ENCODE results near the gene STAT1. TPM values are rescaled to one million over a fixed set of nuclear protein-coding genes. Genes with fewer than 3 reads are reported as not detected.

STAT1 gene
- total and polyA plus RNA-seq, 2 donors (not counting 1 experiment from before 2014, with no cell fraction given), result 128 to 171 TPM

DNA sequence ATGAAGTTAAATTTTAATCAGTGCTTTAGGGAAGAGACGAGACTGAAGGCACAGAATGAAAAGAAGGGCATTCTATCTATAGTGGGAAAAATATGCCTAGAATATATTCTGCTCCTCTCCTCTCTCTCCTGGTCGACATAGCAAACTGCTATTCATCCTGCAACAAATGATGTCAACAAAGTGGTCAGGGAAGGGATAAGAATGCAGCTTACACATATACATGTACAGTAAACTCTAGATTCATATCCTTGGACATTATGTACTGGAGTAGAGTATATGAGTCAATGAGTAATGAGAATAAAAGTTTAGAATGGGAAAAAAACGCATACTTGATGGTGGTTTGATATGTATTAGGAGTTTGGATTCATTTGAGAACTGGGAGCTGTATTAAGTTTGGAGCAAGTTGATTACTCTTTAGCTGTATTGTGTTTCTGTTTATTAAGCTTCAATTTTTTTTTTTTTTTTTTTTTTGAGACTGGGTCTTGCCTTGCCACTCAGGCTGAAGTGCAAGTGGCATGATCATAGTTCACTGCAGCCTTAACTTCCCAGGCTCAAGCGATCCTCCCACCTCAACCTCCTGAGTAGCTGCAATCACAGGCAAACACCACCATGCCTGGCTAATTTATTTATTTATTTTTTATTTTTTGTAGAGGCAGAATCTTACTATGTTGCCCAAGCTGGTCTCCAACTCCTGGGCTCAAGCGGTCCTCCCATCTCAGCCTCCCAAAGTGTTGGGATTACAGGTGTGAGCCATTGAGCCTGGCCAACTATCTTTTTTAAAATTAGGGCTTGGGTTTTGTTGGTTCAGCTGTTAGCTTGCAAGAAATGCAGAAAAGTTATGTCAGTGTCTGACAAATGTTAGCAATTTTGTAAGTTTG is 53.8 kb downstream of the STAT1 start:
- Histone ChIP-seq H3K4me1 (ENCODE audit: control insufficient read depth, extremely low read depth, insufficient read depth, low read length) (no peaks in the 10 kb centered on the region), H3K27me3 (ENCODE audit: control insufficient read depth, insufficient read depth, low read length) (no peaks in the 10 kb centered on the region), H3K27ac (ENCODE audit: insufficient read depth, low read length) (no peak overlapping the region), H3K4me2 (ENCODE audit: extremely low read depth, insufficient read depth, low read length) (no peak overlapping the region), H3K79me2 (ENCODE audit: control insufficient read depth, insufficient read depth, low read length) (no peaks in the 10 kb centered on the region), H3K9me3 (ENCODE audit: control insufficient read depth, insufficient read depth, low read depth, low read length) (no peaks in the 10 kb centered on the region), H4K20me1 (ENCODE audit: control insufficient read depth, extremely low read depth, insufficient read depth, low read length) (no peaks in the 10 kb centered on the region), H3K9ac (ENCODE audit: insufficient read depth, low read length) (no peak overlapping the region), H2AFZ (ENCODE audit: low read length) (no peak overlapping the region), H3K36me3 (ENCODE audit: control insufficient read depth, insufficient read depth, low read length) (no peaks in the 10 kb centered on the region), H3K4me3 (replicated peaks in 1 of 4; ENCODE audit: control extremely low read depth in 1 of 4, insufficient read depth in 1 of 4, low read depth in 3 of 4, low read length in 4 of 4) (no peak overlapping the region)
- TF ChIP-seq, protein P1, sequence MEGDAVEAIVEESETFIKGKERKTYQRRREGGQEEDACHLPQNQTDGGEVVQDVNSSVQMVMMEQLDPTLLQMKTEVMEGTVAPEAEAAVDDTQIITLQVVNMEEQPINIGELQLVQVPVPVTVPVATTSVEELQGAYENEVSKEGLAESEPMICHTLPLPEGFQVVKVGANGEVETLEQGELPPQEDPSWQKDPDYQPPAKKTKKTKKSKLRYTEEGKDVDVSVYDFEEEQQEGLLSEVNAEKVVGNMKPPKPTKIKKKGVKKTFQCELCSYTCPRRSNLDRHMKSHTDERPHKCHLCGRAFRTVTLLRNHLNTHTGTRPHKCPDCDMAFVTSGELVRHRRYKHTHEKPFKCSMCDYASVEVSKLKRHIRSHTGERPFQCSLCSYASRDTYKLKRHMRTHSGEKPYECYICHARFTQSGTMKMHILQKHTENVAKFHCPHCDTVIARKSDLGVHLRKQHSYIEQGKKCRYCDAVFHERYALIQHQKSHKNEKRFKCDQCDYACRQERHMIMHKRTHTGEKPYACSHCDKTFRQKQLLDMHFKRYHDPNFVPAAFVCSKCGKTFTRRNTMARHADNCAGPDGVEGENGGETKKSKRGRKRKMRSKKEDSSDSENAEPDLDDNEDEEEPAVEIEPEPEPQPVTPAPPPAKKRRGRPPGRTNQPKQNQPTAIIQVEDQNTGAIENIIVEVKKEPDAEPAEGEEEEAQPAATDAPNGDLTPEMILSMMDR (conservative IDR thresholded peaks at IDR 0.05 in 1 of 2, IDR thresholded peaks at IDR 0.05 in 1 of 2; ENCODE audit: low read depth in 1 of 2, low read length in 2 of 2), result no peak
- TF ChIP-seq EZH2 (IDR thresholded peaks at IDR 0.05; ENCODE audit: low read length, missing control alignments), result no peak
- peak in 1 of 2 donors; percentile 43 for DNase-seq (ENCODE audit: low read depth in 2 of 2)

DNA sequence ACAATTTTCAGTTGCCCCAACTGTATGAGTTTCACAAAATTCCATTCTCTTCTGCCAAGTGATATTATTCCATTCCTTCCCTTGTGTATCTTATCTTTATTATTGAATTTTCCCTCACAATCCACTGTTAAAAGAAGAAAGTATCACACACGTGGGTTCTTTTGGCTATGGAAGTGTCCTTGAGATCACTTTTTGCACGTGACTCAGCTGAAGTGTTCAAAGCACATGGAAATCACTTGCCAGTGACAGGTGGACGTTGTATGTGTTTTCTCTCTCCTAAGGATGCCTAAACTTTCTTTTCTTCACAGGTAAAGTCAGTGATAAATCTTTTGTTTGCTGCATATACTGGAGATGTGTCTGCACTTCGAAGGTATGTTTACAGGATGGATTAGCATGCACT is 60.7 kb downstream of the STAT1 start:
- no peak for TF ChIP-seq EZH2 (IDR thresholded peaks at IDR 0.05; ENCODE audit: low read length, missing control alignments)
- TF ChIP-seq, protein P1 (conservative IDR thresholded peaks at IDR 0.05 in 1 of 2, IDR thresholded peaks at IDR 0.05 in 1 of 2; ENCODE audit: low read depth in 1 of 2, low read length in 2 of 2), result no peak
- no peaks in the 10 kb centered on the region for H3K79me2 ChIP-seq (ENCODE audit: control insufficient read depth, insufficient read depth, low read length)
- no peaks in the 10 kb centered on the region for H3K9me3 ChIP-seq (ENCODE audit: control insufficient read depth, insufficient read depth, low read depth, low read length)
- H3K36me3 ChIP-seq (ENCODE audit: control insufficient read depth, insufficient read depth, low read length), result no peaks in the 10 kb centered on the region
- no peak for DNase-seq (ENCODE audit: low read depth in 2 of 2)
- H3K9ac ChIP-seq (ENCODE audit: insufficient read depth, low read length), result no peak overlapping the region
- H3K27ac ChIP-seq (ENCODE audit: insufficient read depth, low read length), result no peak overlapping the region
- no peak overlapping the region for H2AFZ ChIP-seq (ENCODE audit: low read length)
- H4K20me1 ChIP-seq (ENCODE audit: control insufficient read depth, extremely low read depth, insufficient read depth, low read length), result no peaks in the 10 kb centered on the region
- H3K27me3 ChIP-seq (ENCODE audit: control insufficient read depth, insufficient read depth, low read length), result no peaks in the 10 kb centered on the region
- H3K4me3 ChIP-seq (replicated peaks in 1 of 4; ENCODE audit: control extremely low read depth in 1 of 4, insufficient read depth in 1 of 4, low read depth in 3 of 4, low read length in 4 of 4), result no peak overlapping the region
- H3K4me2 ChIP-seq (ENCODE audit: extremely low read depth, insufficient read depth, low read length), result no peak overlapping the region
- peaks cover 6% of the 10 kb centered on the region for H3K4me1 ChIP-seq (ENCODE audit: control insufficient read depth, extremely low read depth, insufficient read depth, low read length)

DNA sequence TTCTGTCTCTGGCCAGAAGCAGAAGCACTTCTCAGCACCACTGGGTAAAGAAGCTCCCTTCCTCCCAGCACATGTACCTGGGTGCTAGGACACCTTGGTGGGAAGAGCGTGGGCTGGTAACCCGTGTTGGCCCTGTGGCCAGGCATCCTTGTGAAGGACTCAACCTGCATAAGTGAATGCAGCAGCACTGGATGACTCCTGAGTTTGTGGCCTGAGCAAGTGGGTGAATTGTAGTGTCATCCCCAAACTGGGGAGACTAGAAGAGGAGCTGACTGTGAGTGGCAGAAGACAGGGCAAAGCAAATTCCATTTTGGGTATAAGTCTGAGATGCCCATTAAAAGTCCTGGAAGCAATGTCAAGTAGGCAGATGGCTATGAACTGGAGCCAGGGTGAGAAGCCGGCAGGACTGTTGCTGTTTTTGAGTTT is 63.4 kb downstream of the STAT1 start:
- Histone ChIP-seq H3K4me1 (ENCODE audit: control insufficient read depth, extremely low read depth, insufficient read depth, low read length) (peaks cover 14% of the 10 kb centered on the region), H3K4me3 (replicated peaks in 1 of 4; ENCODE audit: control extremely low read depth in 1 of 4, insufficient read depth in 1 of 4, low read depth in 3 of 4, low read length in 4 of 4) (no peak overlapping the region), H2AFZ (ENCODE audit: low read length) (no peak overlapping the region), H4K20me1 (ENCODE audit: control insufficient read depth, extremely low read depth, insufficient read depth, low read length) (no peaks in the 10 kb centered on the region), H3K9ac (ENCODE audit: insufficient read depth, low read length) (no peak overlapping the region), H3K79me2 (ENCODE audit: control insufficient read depth, insufficient read depth, low read length) (no peaks in the 10 kb centered on the region), H3K36me3 (ENCODE audit: control insufficient read depth, insufficient read depth, low read length) (no peaks in the 10 kb centered on the region), H3K27ac (ENCODE audit: insufficient read depth, low read length) (no peak overlapping the region), H3K27me3 (ENCODE audit: control insufficient read depth, insufficient read depth, low read length) (no peaks in the 10 kb centered on the region), H3K9me3 (ENCODE audit: control insufficient read depth, insufficient read depth, low read depth, low read length) (no peaks in the 10 kb centered on the region), H3K4me2 (ENCODE audit: extremely low read depth, insufficient read depth, low read length) (no peak overlapping the region)
- no peak for DNase-seq (ENCODE audit: low read depth in 2 of 2)
- TF ChIP-seq, protein P1 (conservative IDR thresholded peaks at IDR 0.05 in 1 of 2, IDR thresholded peaks at IDR 0.05 in 1 of 2; ENCODE audit: low read depth in 1 of 2, low read length in 2 of 2), result no peak
- no peak for TF ChIP-seq EZH2 (IDR thresholded peaks at IDR 0.05; ENCODE audit: low read length, missing control alignments)
